HepG2 (cell line): Measurements from ENCODE around the gene DDX3Y. TPM values are rescaled to one million over a fixed set of nuclear protein-coding genes. Genes with fewer than 3 reads are reported as not detected.
A peak's percentile ranks its signal among the peaks of the same experiment; 100 is the strongest.

Experiments used
- HNRNPLL ChIP-seq: fragments of 200-400 bp; formaldehyde crosslinking; IDR thresholded peaks from 2 replicates; pipeline ENCODE4 v1.6.1; 2017; ENCODE audit warnings: mild to moderate bottlenecking, low read depth, low read length; ENCODE audit not compliant: poor library complexity, severe bottlenecking
- TRIM24 ChIP-seq: sonication (generic); formaldehyde crosslinking; IDR thresholded peaks from 2 replicates; pipeline ENCODE4 v1.8.0; 2022; ENCODE audit warnings: mild to moderate bottlenecking, missing genetic modification reagents
- ZNF367 ChIP-seq: sonication (generic); formaldehyde crosslinking; IDR thresholded peaks from 2 replicates; pipeline ENCODE4 v1.4.0; 2020; ENCODE audit warnings: missing genetic modification reagents, borderline replicate concordance
- polyA plus RNA-seq, 8 experiments: library from polyadenylated mRNA; depleted of rRNA in 3 of 8; stranded (reverse) in 7 of 8; unstranded in 1 of 8; fragments of >200 nt; fragmentation: Illumina TruSeq in 4 of 8; extraction: Trizol in 4 of 8; gene quantifications; 2 replicates each; pipeline versions ENCODE4 v1.2.1 to v1.2.3, GENCODE V29; 2011 to 2016; ENCODE audit warnings: low read depth in 4 of 8, missing spikeins in 1 of 8, mixed read lengths in 1 of 8; ENCODE audit not compliant: insufficient read depth in 1 of 8
- total RNA-seq, 5 experiments: library from RNA; depleted of rRNA; stranded (reverse); fragments of >200 nt; fragmentation: Illumina TruSeq; extraction: Trizol; gene quantifications; 2 replicates each; pipeline ENCODE4 v1.2.3, GENCODE V29; 2016; ENCODE audit warnings: low read depth in 1 of 5
- TF ChIP-seq, protein P1 (sequence below): sonication (generic); formaldehyde crosslinking; IDR thresholded peaks from 2 replicates; pipeline ENCODE4 v1.4.0; 2020; ENCODE audit warnings: missing genetic modification reagents, borderline replicate concordance
- TF ChIP-seq, protein P2 (sequence below): sonication (generic); formaldehyde crosslinking; IDR thresholded peaks from 2 replicates; pipeline ENCODE4 v1.4.0; 2020; ENCODE audit warnings: missing genetic modification reagents
- TF ChIP-seq, protein P3 (sequence below): IDR thresholded peaks from 2 replicates; pipeline ENCODE4 v1.6.1; 2016; ENCODE audit warnings: missing biosample characterization, missing genetic modification reagents, low read depth

The DDX3Y gene
- total and polyA plus RNA-seq, 2 of the 13 experiments (the other 11 are each of a cell fraction or from before 2014, with no cell fraction given): 112 to 113 TPM

DNA sequence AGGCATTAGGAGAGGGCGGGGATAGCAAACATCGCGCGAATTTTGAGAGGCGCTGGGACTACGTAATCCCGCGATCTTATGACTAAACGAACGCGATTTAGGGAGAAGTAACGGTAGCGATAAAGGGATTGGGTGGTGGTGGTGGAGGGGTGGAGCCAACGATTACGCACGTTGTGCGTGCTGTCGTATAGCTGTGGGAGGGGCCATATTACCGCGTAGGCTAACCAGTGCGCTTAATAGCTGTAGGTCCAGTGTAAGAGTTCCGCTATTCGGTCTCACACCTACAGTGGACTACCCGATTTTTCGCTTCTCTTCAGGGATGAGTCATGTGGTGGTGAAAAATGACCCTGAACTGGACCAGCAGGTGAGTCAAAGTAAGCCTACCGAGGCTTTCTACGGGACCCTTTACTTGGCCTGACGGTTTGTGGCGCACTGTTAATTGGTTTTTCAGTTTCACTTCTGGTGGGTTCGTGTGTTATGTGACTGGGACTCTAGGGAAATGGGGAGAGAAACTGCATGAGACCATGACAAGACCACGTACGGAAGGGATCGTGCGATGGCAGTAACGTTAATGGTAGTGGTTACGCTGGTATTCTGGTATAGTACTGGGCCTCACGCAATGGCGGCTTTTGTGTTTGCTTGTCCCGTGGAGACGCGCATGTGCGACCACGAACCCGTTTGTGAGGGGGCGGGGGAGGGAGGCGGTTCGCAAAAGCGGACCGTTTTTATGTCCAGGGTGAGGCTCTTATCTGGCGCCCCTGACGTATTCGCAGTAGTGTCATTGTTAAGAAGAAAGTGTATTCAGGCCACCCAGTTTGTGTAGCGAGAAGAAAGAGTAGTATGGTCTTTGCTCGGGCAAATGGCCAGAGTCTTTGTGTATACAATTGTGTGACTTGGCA is at the start of gene DDX3Y (continued):
- peak; percentile 36 for TF ChIP-seq HNRNPLL
- TF ChIP-seq, protein P1, sequence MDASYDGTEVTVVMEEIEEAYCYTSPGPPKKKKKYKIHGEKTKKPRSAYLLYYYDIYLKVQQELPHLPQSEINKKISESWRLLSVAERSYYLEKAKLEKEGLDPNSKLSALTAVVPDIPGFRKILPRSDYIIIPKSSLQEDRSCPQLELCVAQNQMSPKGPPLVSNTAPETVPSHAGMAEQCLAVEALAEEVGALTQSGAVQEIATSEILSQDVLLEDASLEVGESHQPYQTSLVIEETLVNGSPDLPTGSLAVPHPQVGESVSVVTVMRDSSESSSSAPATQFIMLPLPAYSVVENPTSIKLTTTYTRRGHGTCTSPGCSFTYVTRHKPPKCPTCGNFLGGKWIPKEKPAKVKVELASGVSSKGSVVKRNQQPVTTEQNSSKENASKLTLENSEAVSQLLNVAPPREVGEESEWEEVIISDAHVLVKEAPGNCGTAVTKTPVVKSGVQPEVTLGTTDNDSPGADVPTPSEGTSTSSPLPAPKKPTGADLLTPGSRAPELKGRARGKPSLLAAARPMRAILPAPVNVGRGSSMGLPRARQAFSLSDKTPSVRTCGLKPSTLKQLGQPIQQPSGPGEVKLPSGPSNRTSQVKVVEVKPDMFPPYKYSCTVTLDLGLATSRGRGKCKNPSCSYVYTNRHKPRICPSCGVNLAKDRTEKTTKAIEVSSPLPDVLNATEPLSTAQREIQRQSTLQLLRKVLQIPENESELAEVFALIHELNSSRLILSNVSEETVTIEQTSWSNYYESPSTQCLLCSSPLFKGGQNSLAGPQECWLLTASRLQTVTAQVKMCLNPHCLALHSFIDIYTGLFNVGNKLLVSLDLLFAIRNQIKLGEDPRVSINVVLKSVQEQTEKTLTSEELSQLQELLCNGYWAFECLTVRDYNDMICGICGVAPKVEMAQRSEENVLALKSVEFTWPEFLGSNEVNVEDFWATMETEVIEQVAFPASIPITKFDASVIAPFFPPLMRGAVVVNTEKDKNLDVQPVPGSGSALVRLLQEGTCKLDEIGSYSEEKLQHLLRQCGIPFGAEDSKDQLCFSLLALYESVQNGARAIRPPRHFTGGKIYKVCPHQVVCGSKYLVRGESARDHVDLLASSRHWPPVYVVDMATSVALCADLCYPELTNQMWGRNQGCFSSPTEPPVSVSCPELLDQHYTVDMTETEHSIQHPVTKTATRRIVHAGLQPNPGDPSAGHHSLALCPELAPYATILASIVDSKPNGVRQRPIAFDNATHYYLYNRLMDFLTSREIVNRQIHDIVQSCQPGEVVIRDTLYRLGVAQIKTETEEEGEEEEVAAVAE (CRISPR knock-in tag): 0 out of 2 replicates have a peak, but pooled peaks have one; percentile 20
- TF ChIP-seq ZNF367 (CRISPR knock-in tag): no peak
- TF ChIP-seq, protein P2, sequence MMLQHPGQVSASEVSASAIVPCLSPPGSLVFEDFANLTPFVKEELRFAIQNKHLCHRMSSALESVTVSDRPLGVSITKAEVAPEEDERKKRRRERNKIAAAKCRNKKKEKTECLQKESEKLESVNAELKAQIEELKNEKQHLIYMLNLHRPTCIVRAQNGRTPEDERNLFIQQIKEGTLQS (CRISPR knock-in tag): 0 out of 2 replicates have a peak, but pooled peaks have one; percentile 24
- TF ChIP-seq, protein P3, sequence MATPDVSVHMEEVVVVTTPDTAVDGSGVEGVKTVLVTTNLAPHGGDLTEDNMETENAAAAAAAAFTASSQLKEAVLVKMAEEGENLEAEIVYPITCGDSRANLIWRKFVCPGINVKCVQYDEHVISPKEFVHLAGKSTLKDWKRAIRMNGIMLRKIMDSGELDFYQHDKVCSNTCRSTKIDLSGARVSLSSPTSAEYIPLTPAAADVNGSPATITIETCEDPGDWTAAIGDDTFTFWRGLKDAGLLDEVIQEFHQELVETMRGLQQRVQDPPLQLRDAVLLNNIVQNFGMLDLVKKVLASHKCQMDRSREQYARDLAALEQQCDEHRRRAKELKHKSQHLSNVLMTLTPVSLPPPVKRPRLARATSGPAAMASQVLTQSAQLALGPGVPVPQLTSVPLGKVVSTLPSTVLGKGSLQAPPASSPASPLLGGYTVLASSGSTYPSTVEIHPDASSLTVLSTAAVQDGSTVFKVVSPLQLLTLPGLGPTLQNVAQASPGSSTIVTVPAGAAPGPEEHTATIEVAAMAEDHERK: peak; percentile 71; the same call in 1 of the 2 replicates
- TF ChIP-seq TRIM24 (CRISPR knock-in tag): no peak
